GM23338 (cell line): Measurements from ENCODE around the gene CPAMD8. TPM values are rescaled to one million over a fixed set of nuclear protein-coding genes. Genes with fewer than 3 reads are reported as not detected.

Source experiments
- CREB1 ChIP-seq: fragments of 250-450 bp; sonication (Bioruptor Pico); IDR thresholded peaks from 2 replicates; pipeline ENCODE4 v1.5.0; 2020; ENCODE audit warnings: low read depth, mild to moderate bottlenecking, moderate library complexity
- ZNF331 ChIP-seq: fragments of 250-450 bp; sonication (Bioruptor Pico); IDR thresholded peaks from 2 replicates; pipeline ENCODE4 v1.5.0; 2020; ENCODE audit warnings: low read depth, mild to moderate bottlenecking, moderate library complexity
- polyA plus RNA-seq: library from polyadenylated mRNA; unstranded; fragments of >200 nt; fragmentation: Nextera tagmentation; extraction: Ambion mirVana; gene quantifications from 2 replicates; pipeline ENCODE4 v1.2.1, GENCODE V29; 2016
- total RNA-seq: library from RNA; depleted of rRNA; stranded (reverse); fragments of >200 nt; shearing (Covaris generic); gene quantifications from 2 replicates; pipeline ENCODE4 v1.2.3, GENCODE V29; 2014
- TF ChIP-seq, protein P1 (sequence below): fragments of 250-450 bp; sonication (Bioruptor Pico); IDR thresholded peaks from 2 replicates; pipeline ENCODE4 v1.5.0; 2020; ENCODE audit warnings: mild to moderate bottlenecking, moderate library complexity
- TF ChIP-seq, protein P2 (sequence below): IDR thresholded peaks from 2 replicates; pipeline ENCODE4 v1.6.1; 2016; ENCODE audit warnings: antibody characterized with exemption
- TF ChIP-seq, protein P3 (sequence below): IDR thresholded peaks from one replicate; pipeline ENCODE4 v1.6.1; 2018; ENCODE audit warnings: antibody characterized with exemption; ENCODE audit not compliant: unreplicated experiment

Gene CPAMD8
- total and polyA plus RNA-seq, 2 experiments from 2014 or later: 4.4 to 11.8 TPM

DNA sequence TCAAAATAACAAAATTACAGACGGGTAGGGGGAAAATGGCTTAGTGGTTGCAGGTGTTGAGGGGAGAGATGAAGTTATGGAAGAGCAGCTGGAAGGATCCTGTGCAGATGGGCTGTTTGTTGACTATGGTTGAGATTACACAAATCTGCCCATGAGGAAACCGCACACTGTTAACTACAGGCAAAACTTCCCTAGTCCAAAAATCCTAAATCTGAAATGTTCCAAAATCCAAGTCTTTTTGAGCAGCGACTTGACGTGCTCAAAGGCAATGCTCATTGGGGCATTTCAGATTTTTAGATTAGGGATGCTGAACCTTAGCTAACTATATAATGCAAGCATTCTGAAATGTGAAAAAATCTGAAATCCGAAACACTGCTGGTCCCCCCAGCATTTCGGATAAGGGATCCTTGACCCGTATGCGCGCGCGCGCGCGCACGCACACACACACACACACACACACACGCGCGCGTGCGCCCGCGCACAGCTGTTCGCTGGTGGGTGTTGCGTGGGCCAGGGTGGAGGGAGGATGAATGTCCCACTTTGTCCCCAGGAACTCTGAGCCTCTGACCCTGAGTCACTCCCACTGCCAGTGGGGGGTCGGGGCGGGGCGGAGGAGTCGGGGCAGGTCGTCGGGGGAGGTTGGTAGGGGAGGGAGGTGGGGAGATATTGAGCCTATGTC is 131.0 kb downstream of the CPAMD8 start (continued):
- TF ChIP-seq, protein P1, sequence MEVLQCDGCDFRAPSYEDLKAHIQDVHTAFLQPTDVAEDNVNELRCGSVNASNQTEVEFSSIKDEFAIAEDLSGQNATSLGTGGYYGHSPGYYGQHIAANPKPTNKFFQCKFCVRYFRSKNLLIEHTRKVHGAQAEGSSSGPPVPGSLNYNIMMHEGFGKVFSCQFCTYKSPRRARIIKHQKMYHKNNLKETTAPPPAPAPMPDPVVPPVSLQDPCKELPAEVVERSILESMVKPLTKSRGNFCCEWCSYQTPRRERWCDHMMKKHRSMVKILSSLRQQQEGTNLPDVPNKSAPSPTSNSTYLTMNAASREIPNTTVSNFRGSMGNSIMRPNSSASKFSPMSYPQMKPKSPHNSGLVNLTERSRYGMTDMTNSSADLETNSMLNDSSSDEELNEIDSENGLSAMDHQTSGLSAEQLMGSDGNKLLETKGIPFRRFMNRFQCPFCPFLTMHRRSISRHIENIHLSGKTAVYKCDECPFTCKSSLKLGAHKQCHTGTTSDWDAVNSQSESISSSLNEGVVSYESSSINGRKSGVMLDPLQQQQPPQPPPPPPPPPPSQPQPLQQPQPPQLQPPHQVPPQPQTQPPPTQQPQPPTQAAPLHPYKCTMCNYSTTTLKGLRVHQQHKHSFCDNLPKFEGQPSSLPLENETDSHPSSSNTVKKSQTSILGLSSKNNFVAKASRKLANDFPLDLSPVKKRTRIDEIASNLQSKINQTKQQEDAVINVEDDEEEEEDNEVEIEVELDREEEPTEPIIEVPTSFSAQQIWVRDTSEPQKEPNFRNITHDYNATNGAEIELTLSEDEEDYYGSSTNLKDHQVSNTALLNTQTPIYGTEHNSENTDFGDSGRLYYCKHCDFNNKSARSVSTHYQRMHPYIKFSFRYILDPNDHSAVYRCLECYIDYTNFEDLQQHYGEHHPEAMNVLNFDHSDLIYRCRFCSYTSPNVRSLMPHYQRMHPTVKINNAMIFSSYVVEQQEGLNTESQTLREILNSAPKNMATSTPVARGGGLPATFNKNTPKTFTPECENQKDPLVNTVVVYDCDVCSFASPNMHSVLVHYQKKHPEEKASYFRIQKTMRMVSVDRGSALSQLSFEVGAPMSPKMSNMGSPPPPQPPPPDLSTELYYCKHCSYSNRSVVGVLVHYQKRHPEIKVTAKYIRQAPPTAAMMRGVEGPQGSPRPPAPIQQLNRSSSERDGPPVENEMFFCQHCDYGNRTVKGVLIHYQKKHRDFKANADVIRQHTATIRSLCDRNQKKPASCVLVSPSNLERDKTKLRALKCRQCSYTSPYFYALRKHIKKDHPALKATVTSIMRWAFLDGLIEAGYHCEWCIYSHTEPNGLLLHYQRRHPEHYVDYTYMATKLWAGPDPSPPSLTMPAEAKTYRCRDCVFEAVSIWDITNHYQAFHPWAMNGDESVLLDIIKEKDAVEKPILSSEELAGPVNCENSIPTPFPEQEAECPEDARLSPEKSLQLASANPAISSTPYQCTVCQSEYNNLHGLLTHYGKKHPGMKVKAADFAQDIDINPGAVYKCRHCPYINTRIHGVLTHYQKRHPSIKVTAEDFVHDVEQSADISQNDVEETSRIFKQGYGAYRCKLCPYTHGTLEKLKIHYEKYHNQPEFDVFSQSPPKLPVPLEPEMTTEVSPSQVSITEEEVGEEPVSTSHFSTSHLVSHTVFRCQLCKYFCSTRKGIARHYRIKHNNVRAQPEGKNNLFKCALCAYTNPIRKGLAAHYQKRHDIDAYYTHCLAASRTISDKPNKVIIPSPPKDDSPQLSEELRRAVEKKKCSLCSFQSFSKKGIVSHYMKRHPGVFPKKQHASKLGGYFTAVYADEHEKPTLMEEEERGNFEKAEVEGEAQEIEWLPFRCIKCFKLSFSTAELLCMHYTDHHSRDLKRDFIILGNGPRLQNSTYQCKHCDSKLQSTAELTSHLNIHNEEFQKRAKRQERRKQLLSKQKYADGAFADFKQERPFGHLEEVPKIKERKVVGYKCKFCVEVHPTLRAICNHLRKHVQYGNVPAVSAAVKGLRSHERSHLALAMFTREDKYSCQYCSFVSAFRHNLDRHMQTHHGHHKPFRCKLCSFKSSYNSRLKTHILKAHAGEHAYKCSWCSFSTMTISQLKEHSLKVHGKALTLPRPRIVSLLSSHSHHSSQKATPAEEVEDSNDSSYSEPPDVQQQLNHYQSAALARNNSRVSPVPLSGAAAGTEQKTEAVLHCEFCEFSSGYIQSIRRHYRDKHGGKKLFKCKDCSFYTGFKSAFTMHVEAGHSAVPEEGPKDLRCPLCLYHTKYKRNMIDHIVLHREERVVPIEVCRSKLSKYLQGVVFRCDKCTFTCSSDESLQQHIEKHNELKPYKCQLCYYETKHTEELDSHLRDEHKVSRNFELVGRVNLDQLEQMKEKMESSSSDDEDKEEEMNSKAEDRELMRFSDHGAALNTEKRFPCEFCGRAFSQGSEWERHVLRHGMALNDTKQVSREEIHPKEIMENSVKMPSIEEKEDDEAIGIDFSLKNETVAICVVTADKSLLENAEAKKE: no peak
- TF ChIP-seq, protein P2, sequence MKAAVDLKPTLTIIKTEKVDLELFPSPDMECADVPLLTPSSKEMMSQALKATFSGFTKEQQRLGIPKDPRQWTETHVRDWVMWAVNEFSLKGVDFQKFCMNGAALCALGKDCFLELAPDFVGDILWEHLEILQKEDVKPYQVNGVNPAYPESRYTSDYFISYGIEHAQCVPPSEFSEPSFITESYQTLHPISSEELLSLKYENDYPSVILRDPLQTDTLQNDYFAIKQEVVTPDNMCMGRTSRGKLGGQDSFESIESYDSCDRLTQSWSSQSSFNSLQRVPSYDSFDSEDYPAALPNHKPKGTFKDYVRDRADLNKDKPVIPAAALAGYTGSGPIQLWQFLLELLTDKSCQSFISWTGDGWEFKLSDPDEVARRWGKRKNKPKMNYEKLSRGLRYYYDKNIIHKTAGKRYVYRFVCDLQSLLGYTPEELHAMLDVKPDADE: no peak
- TF ChIP-seq, protein P3, sequence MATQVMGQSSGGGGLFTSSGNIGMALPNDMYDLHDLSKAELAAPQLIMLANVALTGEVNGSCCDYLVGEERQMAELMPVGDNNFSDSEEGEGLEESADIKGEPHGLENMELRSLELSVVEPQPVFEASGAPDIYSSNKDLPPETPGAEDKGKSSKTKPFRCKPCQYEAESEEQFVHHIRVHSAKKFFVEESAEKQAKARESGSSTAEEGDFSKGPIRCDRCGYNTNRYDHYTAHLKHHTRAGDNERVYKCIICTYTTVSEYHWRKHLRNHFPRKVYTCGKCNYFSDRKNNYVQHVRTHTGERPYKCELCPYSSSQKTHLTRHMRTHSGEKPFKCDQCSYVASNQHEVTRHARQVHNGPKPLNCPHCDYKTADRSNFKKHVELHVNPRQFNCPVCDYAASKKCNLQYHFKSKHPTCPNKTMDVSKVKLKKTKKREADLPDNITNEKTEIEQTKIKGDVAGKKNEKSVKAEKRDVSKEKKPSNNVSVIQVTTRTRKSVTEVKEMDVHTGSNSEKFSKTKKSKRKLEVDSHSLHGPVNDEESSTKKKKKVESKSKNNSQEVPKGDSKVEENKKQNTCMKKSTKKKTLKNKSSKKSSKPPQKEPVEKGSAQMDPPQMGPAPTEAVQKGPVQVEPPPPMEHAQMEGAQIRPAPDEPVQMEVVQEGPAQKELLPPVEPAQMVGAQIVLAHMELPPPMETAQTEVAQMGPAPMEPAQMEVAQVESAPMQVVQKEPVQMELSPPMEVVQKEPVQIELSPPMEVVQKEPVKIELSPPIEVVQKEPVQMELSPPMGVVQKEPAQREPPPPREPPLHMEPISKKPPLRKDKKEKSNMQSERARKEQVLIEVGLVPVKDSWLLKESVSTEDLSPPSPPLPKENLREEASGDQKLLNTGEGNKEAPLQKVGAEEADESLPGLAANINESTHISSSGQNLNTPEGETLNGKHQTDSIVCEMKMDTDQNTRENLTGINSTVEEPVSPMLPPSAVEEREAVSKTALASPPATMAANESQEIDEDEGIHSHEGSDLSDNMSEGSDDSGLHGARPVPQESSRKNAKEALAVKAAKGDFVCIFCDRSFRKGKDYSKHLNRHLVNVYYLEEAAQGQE: no peak
- no peak for TF ChIP-seq CREB1
- TF ChIP-seq ZNF331 (CRISPR knock-in tag): no peak
